HCT116 (cell line): ENCODE data around the gene KCNK1. TPM values are rescaled to one million over a fixed set of nuclear protein-coding genes. Genes with fewer than 3 reads are reported as not detected.

Experiments used
- ATAC-seq: fragments of 200-7000 bp; cut with Tn5 transposase; 2 replicates; pipeline ENCODE4 v1.9.1; 2020; ENCODE audit warnings: mild to moderate bottlenecking, moderate library complexity
- BruUV-seq: library from RNA; stranded (reverse); fragments of 400-500 nt; replicated peaks from 2 replicates; lab custom pipeline; 2021; lab: Mats Ljungman, UMichigan
- CTCF ChIA-PET: fragments of 300-600 bp; sonication (Branson Sonifier 250); formaldehyde crosslinking; loops from one replicate; lab custom pipeline; 2021; ENCODE audit warnings: antibody characterized with exemption; lab: Charles Lee
- POLR2A ChIA-PET: fragments of 300-600, 350-600 bp; sonication (Branson Sonifier 250); formaldehyde crosslinking; loops from one replicate; lab custom pipeline; 2021; ENCODE audit warnings: antibody characterized with exemption; lab: Charles Lee
- RAD21 ChIA-PET, 2 experiments: fragments of 300-600 bp; sonication (Branson Sonifier 250); formaldehyde crosslinking; loops; one replicate each; lab custom pipeline; 2023; ENCODE audit warnings: low total read pairs in 2 of 2; ENCODE audit not compliant: uncharacterized antibody in 2 of 2, unreplicated experiment in 2 of 2, low non-redundant PET in 1 of 2; lab: Charles Lee
- DNase-seq: peaks from one replicate; pipeline ENCODE4 v3.0.0-alpha.2; 2010; ENCODE audit warnings: low read depth, low spot score
- H2AFZ ChIP-seq: fragments of 200-600 bp; shearing (Covaris generic), sonication (generic); 2 replicates; pipeline ENCODE4 v1.6.1; 2017; ENCODE audit warnings: low read depth, mixed run types, mixed read lengths, antibody characterized with exemption, low read length; ENCODE audit not compliant: poor library complexity, severe bottlenecking
- H3K27ac ChIP-seq: 2 replicates; pipeline ENCODE4 v1.5.1; 2012; ENCODE audit warnings: low read depth, low read length
- H3K27me3 ChIP-seq: fragments of 200-600 bp; sonication (generic); 2 replicates; pipeline ENCODE4 v1.6.1; 2016; ENCODE audit warnings: mixed run types, low read length, mixed read lengths; ENCODE audit not compliant: insufficient read depth
- H3K36me3 ChIP-seq, 2 experiments: fragments of 200-500 bp in 1 of 2; fragments of 200-600 bp in 1 of 2; sonication (Bioruptor generic) in 1 of 2; sonication (generic) in 1 of 2; 2 replicates each; pipeline versions ENCODE4 v1.5.1 to v1.6.1; 2014 to 2016; ENCODE audit warnings: low read length in 2 of 2, inconsistent platforms in 1 of 2, mixed read lengths in 1 of 2, mixed run types in 1 of 2; ENCODE audit not compliant: insufficient read depth in 2 of 2, control insufficient read depth in 1 of 2
- H3K4me1 ChIP-seq, 2 experiments: fragments of 200-600 bp in 1 of 2; sonication (generic) in 1 of 2; 2 replicates each; pipeline versions ENCODE4 v1.5.1 to v1.6.1; 2012 to 2017; ENCODE audit warnings: low read length in 2 of 2, inconsistent platforms in 1 of 2, mild to moderate bottlenecking in 1 of 2, mixed read lengths in 1 of 2, mixed run types in 1 of 2, moderate library complexity in 1 of 2; ENCODE audit not compliant: insufficient read depth in 2 of 2, control insufficient read depth in 1 of 2
- H3K4me2 ChIP-seq: fragments of 200-600 bp; sonication (generic); 2 replicates; pipeline ENCODE4 v1.6.1; 2017; ENCODE audit warnings: mixed run types, low read length, mixed read lengths
- H3K4me3 ChIP-seq, 2 experiments: fragments of 200-600 bp in 1 of 2; sonication (generic) in 1 of 2; replicated peaks in 1 of 2; 2 replicates each; pipeline ENCODE4 v1.5.1; 2011 to 2016; ENCODE audit warnings: low read length in 2 of 2, control low read depth in 1 of 2, low read depth in 1 of 2, mild to moderate bottlenecking in 1 of 2, mixed read lengths in 1 of 2, mixed run types in 1 of 2
- H3K79me2 ChIP-seq: fragments of 200-600 bp; sonication (generic); 2 replicates; pipeline ENCODE4 v1.6.1; 2017; ENCODE audit warnings: mild to moderate bottlenecking, mixed run types, low read length, moderate library complexity, mixed read lengths; ENCODE audit not compliant: insufficient read depth
- H3K9ac ChIP-seq: fragments of 200-600 bp; sonication (generic); 2 replicates; pipeline ENCODE4 v1.6.1; 2016; ENCODE audit warnings: low read length, mixed read lengths
- H3K9me2 ChIP-seq: fragments of 200-600 bp; sonication (generic), shearing (Covaris generic); 2 replicates; pipeline ENCODE4 v1.6.1; 2017; ENCODE audit warnings: mixed run types, mild to moderate bottlenecking, moderate library complexity; ENCODE audit not compliant: insufficient read depth
- H3K9me3 ChIP-seq, 2 experiments: fragments of 200-500 bp in 1 of 2; fragments of 200-600 bp in 1 of 2; sonication (Bioruptor generic) in 1 of 2; sonication (generic) in 1 of 2; 2 replicates each; pipeline ENCODE4 v1.6.1; 2014 to 2017; ENCODE audit warnings: low read length in 2 of 2, mixed read lengths in 2 of 2, inconsistent platforms in 1 of 2, low read depth in 1 of 2, mild to moderate bottlenecking in 1 of 2, mixed run types in 1 of 2, moderate library complexity in 1 of 2; ENCODE audit not compliant: control insufficient read depth in 1 of 2, insufficient read depth in 1 of 2
- H4K20me1 ChIP-seq: fragments of 200-600 bp; sonication (generic), shearing (Covaris generic); 2 replicates; pipeline ENCODE4 v1.6.1; 2017; ENCODE audit warnings: mixed run types, mild to moderate bottlenecking, moderate library complexity; ENCODE audit not compliant: insufficient read depth
- CEBPB ChIP-seq: IDR thresholded peaks from 2 replicates; pipeline ENCODE4 v1.6.1; 2012; ENCODE audit warnings: low read depth
- EGR1 ChIP-seq: IDR thresholded peaks from 2 replicates; pipeline ENCODE4 v1.6.1; 2012; ENCODE audit warnings: low read depth
- POLR2AphosphoS5 ChIP-seq: IDR thresholded peaks from 2 replicates; pipeline ENCODE4 v1.6.1; 2011; ENCODE audit warnings: mild to moderate bottlenecking, low read depth, low read length, moderate library complexity
- SIN3A ChIP-seq: IDR thresholded peaks from 2 replicates; pipeline ENCODE4 v1.6.1; 2012; ENCODE audit warnings: low read depth
- ZBTB33 ChIP-seq: IDR thresholded peaks from 2 replicates; pipeline ENCODE4 v1.6.1; 2011; ENCODE audit warnings: mild to moderate bottlenecking, low read length, moderate library complexity; ENCODE audit not compliant: insufficient replicate concordance; ENCODE audit errors: extremely low read depth
- intact Hi-C: fragments of 100-400 bp; cut with micrococcal nuclease; formaldehyde crosslinking; loops from 2 replicates; pipeline ENCODE4 v1.10.0; 2022
- total RNA-seq: library from RNA; stranded (reverse); gene quantifications from one replicate; pipeline ENCODE4 v1.2.1, GENCODE V29; 2021; ENCODE audit not compliant: unreplicated experiment
- TF ChIP-seq, protein P1 (sequence below), 3 experiments: fragments of 200-600 bp in 1 of 3; sonication (generic) in 1 of 3; IDR thresholded peaks in 2 of 3; conservative IDR thresholded peaks in 1 of 3; 2 replicates each; pipeline ENCODE4 v1.5.1; 2012 to 2017; ENCODE audit warnings: low read depth in 2 of 3, low read length in 2 of 3, antibody characterized with exemption in 1 of 3, borderline replicate concordance in 1 of 3, control low read depth in 1 of 3, mild to moderate bottlenecking in 1 of 3, mixed read lengths in 1 of 3, mixed run types in 1 of 3, moderate library complexity in 1 of 3; ENCODE audit not compliant: insufficient read depth in 1 of 3
- TF ChIP-seq, protein P2 (sequence below): IDR thresholded peaks from 2 replicates; pipeline ENCODE4 v1.6.1; 2012

The KCNK1 gene
- total RNA-seq, 1 experiment from 2014 or later, result 28.4 TPM

DNA sequence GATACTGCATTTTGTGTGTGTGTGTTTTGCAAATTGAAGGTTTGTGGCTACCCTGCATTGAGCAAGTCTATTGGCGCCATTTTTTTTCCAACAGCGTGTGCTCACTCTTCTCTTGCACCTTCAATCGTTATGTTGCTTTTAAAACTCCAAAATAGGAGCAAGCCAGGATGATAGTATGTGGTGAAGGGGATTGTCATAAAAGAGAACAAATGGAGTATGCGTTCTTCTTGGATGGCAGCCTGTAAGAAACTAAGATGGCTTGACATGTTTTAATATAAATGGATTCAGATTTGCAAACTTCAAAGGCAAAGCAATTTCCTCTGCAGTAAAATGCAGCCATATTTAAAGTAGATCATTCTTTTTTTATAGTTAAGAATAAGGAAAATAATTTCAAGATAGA is 43.2 kb upstream of the KCNK1 start (continued):
- TF ChIP-seq SIN3A, result no peak
- TF ChIP-seq ZBTB33, result no peak
- TF ChIP-seq, protein P1, sequence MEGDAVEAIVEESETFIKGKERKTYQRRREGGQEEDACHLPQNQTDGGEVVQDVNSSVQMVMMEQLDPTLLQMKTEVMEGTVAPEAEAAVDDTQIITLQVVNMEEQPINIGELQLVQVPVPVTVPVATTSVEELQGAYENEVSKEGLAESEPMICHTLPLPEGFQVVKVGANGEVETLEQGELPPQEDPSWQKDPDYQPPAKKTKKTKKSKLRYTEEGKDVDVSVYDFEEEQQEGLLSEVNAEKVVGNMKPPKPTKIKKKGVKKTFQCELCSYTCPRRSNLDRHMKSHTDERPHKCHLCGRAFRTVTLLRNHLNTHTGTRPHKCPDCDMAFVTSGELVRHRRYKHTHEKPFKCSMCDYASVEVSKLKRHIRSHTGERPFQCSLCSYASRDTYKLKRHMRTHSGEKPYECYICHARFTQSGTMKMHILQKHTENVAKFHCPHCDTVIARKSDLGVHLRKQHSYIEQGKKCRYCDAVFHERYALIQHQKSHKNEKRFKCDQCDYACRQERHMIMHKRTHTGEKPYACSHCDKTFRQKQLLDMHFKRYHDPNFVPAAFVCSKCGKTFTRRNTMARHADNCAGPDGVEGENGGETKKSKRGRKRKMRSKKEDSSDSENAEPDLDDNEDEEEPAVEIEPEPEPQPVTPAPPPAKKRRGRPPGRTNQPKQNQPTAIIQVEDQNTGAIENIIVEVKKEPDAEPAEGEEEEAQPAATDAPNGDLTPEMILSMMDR (IDR thresholded peaks at IDR 0.05 in 2 of 3, conservative IDR thresholded peaks at IDR 0.05 in 1 of 3; ENCODE audit: borderline replicate concordance in 1 of 3, insufficient read depth in 1 of 3, low read depth in 2 of 3, low read length in 2 of 3), result no peak
- TF ChIP-seq, protein P2, sequence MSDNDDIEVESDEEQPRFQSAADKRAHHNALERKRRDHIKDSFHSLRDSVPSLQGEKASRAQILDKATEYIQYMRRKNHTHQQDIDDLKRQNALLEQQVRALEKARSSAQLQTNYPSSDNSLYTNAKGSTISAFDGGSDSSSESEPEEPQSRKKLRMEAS, result no peak
- TF ChIP-seq EGR1, result no peak
- TF ChIP-seq POLR2AphosphoS5, result no peak

DNA sequence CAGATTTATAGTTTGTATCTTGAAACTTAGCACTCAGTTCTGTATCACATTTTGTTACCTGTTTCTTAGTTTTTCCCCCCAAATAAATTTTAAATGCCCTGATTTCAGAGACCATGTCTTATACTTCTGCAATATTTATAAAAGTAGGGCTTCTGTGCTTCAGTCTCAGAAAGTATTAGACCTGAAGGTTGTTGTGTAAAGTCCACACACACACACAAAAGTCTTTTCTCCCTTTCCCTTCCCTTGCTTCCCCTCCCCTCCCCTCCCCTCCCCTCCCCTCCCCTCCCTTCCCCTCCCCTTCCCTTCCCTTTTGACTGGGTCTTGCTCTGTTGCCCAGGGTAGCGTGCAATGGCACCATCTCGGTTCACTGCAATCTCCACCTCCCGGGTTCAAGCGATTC is 41.0 kb upstream of the KCNK1 start:
- no TSS peak for BruUV-seq
- no peak overlapping the region for H3K27ac ChIP-seq
- H3K9ac ChIP-seq, result no peak overlapping the region
- no peak for TF ChIP-seq CEBPB
- ChIA-PET RAD21 (no interaction called here), POLR2A (no interaction called here), CTCF (no interaction called here)
- DNase-seq (no peak), ATAC-seq (no peak)
- intact Hi-C loops, result no loop called here
- no peaks in the 10 kb centered on the region for H3K9me3 ChIP-seq
- H3K4me3 ChIP-seq, result no peak overlapping the region
- no peaks in the 10 kb centered on the region for H3K9me2 ChIP-seq
- no peaks in the 10 kb centered on the region for H3K4me1 ChIP-seq
- H3K79me2 ChIP-seq, result no peaks in the 10 kb centered on the region
- no peak overlapping the region for H2AFZ ChIP-seq
- no peaks in the 10 kb centered on the region for H3K36me3 ChIP-seq
- no peak overlapping the region for H3K4me2 ChIP-seq
- H4K20me1 ChIP-seq, result no peaks in the 10 kb centered on the region
- H3K27me3 ChIP-seq, result no peaks in the 10 kb centered on the region
